ENCODE data around the gene RPS6KL1.

Gene RPS6KL1

DNA sequence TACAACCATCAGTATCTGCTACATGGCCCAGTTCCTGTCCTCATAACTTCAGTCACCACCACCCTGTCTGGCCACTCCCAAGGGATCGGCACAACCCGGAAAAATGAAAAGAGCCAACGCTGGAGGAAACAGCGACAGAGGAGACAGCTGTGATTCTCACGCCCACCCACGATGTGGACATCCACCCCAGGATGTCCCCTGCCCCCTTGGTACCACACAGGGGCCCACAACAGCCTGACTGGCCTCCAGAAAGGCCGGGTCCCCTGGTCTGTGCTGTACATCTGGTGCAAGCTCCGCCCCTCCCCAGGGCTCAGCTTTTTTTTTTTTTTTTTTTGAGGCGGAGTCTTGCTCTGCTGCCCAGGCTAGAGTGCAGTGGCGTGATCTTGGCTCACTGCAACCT, 12.5 kb downstream of the RPS6KL1 start:
- no peak for DNase-seq

DNA sequence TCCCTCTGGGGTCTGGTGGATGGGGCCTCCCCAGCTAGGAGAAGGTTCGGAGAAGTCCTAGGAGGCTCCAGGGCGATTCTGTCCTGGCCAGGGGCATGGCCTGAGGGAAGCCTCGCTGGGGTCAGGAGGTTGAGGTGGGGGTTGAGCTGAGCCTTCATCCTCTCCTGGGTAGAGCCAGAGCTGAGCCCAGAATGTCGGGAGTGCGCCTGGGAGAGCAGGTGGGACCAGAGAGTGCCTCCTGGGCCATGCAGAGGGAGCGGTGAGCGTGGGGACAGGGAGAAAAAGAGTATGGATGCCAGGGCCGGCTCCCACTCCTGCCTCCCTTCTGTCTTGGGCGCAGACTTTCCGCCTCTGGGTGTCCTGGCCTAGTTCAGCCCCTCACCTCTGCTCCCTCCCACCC, 13.1 kb downstream of the RPS6KL1 start:
- no peak for DNase-seq

DNA sequence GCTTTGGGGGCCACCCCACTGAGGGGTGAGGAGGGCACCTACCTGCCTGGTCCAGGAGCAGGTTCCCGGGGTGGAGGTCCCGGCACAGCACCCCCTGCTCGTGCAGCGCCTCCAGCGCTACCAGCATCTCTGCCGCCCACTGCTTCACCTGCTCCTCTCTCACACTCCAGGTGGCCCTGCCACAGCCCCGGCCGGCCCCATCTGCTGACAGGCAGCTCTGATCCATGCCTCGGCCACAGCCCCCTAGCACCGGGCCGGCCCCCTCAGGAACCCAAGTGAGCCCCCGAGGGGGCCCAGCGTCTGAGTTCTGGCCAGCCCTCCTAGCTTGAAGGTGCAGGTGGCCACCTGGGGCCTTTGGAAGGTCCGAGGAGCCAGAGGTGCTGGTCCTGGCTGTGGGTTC, 13.6 kb downstream of the RPS6KL1 start:
- no peak for DNase-seq

DNA sequence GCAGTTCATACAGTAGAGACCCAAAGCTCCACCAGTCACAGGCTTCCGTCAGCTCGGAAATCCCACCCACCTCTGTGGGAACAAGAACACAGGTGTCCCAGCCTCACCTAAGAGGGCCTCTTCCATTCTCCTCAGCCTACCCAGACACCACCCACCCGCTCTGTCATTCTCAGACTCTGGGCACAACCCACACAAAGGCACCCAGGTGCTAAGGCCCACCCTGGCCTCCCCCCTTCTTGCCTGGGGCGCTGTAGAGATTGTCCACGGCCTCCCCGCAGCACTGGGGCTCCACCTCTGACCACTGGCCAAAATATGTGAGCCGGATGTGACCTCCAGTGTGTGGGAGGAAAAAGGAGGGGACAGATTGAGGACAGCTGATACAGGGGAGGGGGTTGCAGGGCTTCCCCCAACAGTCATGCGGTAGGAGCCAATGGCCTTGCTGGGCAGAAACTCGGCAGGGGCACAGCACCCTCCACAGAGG, 14.2 kb downstream of the RPS6KL1 start:
- no peak for DNase-seq

DNA sequence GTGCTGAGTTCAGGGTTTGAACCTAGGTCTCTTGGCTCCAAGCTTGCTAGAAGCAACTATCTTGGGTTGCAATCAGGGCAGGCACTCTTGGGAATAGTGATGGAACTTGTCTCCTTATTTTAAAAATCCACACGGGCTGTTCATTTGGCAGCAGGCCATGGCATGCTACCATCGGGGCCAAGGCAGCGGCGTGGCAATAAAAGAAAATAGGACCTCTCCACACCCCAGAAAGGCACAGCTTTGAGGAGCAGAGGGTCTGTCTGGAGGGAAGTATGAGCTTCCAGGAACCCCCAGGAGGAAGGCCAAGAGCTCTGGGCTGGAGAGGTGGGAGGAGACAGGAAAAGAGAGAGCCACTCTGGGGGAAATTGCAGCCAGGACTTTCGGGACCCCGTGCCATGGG, 15.3 kb downstream of the RPS6KL1 start:
- DNase-seq, result no peak

DNA sequence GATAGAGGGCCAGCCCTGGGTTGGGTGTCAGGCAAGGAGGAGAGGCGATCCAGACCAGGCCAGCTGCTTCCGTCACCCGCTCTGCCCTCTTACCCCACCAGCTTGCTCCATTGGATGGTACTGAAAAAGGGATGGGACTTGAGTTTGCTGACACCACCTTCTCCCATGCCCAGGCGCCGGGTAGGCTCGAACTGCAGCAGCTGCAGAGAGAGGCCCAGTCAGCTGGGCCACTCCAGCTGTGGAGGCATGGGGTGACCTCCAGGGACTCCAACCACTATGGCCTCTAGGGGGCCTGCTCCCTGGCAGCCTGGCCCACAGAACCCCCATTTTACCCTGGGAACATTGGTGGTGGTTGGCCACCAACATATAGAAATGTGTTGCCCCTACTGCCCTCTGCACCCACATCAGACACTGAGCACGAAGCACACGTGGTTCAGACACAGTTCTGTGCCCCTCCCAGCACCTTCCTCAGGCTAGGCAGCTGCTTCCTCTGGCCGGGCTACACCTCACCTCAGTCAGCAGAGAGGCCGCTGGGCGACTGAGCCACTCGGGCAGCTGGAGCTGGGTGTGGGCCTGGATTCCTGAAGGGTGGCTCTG, 16.0 kb downstream of the RPS6KL1 start:
- DNase-seq, result no peak

DNA sequence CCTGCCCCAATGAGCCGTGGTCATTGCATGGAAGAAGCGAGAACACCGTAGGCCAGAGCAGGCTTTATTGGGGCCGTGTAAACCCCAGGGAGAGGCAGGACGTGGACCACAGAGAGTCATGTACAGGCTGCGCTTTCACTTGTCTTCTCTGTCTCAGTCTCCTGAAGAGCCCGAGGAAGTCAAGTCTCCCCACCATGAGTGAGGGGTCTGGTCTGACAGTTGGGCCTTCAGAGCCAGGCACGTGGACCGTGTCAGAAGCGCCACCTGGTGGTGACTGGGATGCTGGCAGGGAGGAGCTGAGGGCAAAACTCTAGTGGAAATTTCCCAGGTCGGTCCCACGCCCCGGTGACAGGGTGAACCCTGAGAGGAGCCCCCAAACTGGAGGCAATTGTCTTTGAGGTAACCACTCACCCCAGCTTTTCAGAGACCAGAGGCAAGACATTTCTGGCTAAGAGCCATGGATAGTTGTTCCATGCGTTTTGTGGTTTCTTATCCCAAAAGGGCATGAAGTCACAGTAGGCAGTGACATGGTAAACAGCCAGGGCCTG, 17.4 kb downstream of the RPS6KL1 start:
- no peak for DNase-seq

DNA sequence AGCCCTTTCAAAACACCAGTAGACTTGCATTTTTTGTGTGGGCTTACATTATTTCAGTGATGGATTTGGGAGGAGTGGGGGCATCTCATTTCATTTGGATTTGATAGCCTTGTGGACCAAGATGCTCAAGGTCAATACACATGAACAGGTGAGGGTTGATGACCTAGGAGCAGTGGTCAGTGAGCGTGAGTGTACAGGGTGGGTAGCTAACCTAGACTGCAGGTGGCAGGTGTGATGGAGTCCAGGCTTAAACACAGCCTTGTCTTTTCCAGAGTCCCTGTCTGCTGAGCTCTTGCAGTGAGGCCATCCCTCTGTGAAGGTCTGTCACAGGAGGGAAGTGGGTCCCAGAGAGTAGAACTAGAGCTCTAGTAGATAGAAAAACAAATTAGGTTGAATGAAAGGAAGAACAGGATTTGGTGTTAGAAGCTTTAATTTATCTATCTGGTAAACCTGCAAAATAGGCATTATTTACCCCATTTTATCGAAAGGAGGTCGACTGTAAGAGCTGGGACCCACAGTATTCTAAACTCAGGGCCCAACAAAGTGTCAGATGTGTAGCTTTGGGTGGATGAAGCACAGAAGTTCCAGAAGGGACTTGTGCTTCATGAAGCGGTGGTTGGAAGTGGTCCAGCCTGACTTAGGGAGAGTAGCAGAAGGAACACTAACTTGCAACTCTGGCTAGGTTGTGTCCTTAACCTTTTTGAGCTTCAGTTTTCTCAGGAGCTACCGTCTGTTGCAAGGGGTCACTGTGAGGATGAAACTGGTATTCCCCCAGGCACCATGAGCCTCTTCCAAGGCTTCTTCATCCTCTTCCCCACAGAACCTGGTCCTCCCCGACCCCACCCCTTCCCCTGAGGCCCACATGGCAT, 18.2 kb downstream of the RPS6KL1 start:
- DNase-seq, result no peak

DNA sequence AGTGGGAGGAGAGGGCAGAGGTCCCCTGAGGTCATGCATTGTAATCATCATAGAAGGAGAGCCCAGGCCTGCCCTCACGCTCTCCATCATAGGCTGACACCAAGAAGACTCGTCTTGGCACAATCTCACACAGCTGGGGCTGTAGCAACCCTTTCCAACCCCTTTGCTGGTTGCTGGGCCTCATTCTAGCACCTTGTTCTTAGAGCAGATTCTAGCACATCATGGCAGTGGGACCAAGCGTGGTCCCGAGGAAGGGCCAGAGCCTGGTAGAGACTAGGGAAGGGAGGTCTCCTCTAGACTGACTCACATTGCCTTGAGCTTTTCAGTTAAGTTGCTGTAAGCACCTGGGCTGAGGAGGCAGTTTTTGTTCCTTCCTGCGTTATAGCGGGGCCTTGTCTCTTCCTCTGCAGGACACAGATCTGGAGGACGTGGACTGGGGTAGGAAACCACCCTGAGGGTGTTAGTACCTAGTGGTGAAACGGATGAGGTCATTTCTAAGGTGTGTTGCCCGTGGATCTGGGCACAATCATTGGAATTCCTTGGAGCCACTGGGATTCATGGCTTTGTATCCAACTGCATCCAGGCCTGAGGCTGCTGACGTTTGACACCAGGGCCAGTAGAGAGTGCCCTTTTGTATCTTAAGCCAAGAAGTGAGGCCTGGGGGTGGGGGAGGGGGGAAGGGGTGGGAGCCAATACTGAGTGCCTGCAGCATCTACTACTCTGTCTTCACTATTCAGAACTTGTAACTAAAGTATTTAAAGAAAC, 19.9 kb downstream of the RPS6KL1 start:
- no peak for DNase-seq

DNA sequence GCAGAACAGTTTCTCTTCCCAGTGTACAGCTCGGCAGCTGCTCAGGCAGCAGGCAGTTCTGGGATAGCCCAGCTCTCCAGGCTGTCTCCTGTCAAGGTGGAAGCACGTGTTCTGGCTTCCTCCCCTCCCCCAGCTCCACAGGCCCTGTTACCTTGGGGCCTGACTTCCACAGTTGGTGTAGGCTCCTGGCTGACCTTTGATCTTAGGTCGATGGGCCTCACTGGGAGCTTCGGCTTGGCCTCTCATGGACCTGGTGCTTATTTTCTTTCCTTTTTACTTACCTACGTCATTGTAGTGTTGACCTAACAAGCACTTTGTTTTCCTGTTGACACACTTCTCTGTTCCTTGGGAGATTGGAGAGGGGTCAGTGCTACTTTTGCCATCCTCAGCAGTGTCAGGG, 24.4 kb downstream of the RPS6KL1 start:
- no peak for DNase-seq

DNA sequence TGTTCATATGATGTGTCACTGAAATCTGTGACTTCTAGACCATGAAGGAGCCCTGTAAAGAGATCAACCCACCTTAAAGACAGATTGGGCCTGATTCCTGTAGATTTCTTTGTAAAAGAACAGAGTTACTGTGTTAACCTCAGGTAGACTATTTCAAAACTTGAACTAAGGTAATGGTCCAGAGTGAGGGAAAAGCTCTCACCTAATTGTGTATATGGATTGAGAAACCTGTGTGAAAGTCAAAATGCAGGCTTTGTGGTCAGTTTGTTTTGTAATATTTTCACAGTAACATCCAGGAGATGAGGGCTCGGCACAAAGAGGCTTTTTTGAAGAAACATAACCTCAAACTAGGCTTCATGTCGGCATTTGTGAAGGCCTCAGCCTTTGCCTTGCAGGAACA, 25.0 kb downstream of the RPS6KL1 start:
- DNase-seq, result no peak

DNA sequence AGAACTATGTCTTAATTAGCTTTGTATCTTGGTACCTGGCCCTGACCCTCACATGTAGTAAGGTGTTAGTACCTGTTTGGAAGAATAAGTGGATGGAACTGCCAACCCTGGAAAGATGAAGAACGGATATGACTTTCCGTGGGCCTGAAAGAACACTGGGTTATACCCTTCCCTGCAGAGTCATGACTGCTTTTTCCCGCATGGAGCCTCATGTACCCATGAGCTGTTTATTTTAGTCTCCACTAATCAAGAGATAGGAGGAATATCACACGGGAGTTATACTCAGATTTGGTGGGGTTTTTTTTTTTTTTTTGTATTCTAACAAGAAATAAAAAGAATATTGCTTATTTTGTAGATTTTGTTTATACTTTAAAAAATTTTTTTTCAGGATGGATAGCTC, 25.4 kb downstream of the RPS6KL1 start:
- DNase-seq, result no peak

DNA sequence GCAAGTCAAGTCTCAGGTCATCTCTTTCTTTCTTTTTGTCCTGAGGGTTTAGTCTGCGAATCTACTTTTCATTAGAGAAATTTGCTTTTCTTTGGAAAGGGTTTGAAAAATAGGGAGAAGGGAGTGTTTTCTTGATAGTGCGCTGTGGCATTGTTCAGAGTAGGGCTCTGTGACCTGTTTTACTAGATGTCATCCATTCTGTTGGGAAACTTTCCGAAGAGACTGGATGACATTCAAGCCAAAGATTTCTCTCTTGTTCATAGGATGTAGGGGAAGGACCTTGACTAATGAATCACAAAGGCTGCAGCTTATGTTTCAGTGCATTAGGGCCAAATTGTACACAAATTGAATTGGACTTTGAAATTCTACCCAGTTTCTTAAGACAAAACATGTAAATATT, 26.7 kb downstream of the RPS6KL1 start:
- no peak for DNase-seq

DNA sequence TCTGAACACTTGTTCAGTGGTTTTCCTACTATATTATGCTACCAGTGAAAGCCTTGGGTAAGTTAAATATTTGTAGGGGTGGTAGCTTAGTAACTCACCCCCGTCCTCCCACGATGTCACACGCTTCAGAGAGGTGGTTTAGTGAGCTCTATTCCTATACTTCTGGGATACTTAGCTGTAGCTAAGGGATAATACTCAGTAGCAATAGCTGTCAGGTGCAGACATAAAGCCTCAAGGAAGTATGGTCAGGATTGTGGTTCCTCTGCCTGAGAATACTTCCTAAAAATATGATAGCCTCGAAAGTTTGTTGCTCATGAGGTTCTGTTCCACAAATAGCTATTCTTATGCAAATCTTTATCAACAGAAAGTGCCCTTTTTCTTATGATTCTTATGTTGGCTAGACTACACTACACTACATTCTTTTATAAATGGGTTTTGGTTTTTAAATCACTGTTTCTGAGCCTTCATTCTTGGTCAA, 29.4 kb downstream of the RPS6KL1 start:
- DNase-seq, result no peak

DNA sequence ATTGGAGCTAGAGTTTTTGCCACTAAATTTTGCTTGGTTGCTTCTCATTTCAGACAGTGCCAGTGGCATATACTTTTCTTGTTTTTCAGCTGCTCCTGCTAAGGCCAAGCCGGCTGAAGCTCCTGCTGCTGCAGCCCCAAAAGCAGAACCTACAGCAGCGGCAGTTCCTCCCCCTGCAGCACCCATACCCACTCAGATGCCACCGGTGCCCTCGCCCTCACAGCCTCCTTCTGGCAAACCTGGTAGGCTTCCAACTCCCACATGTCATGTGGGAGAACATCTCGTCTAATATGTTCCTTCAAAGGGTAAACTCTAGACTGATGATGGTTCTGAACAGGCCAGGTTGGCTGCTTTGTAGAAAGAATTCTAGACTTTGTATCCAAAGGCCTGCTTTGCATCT, 30.3 kb downstream of the RPS6KL1 start:
- no peak for DNase-seq

DNA sequence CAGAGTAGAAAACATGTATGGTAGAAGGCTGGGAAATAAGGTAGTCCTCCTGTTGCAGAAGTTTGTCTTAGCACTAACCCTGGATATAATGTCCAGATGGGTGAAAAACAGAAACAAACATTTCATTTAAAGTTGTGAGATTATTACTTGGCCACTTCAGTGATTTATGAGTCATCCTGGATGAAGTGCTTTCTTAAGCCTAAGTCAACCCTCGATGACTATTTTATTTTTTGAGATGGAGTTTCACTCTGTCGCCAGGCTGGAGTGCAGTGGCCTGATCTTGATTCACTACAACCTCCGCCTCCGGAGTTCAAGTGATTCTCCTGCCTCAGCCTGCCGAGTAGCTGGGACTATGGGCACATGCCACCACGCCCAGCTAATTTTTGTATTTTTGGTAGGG, 31.2 kb downstream of the RPS6KL1 start:
- DNase-seq, result no peak

DNA sequence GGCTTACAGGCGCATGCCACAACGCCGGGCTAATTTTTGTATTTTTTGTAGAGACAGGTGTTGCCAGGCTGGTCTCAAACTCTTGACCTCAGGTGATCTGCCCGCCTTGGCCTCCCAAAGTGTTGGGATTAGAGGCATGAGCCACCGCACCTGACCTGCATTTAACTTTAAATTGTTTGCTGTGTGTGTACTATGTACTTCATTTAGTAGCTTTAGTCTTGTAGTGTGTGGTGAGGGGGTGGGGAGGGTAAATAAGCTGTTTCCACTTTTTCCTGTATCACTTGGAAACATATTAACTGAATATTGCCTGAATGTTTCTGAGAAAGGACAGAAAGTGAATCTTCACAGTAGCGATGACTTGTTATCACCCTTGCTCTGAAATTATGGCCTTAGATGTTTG, 32.8 kb downstream of the RPS6KL1 start:
- DNase-seq, result no peak

DNA sequence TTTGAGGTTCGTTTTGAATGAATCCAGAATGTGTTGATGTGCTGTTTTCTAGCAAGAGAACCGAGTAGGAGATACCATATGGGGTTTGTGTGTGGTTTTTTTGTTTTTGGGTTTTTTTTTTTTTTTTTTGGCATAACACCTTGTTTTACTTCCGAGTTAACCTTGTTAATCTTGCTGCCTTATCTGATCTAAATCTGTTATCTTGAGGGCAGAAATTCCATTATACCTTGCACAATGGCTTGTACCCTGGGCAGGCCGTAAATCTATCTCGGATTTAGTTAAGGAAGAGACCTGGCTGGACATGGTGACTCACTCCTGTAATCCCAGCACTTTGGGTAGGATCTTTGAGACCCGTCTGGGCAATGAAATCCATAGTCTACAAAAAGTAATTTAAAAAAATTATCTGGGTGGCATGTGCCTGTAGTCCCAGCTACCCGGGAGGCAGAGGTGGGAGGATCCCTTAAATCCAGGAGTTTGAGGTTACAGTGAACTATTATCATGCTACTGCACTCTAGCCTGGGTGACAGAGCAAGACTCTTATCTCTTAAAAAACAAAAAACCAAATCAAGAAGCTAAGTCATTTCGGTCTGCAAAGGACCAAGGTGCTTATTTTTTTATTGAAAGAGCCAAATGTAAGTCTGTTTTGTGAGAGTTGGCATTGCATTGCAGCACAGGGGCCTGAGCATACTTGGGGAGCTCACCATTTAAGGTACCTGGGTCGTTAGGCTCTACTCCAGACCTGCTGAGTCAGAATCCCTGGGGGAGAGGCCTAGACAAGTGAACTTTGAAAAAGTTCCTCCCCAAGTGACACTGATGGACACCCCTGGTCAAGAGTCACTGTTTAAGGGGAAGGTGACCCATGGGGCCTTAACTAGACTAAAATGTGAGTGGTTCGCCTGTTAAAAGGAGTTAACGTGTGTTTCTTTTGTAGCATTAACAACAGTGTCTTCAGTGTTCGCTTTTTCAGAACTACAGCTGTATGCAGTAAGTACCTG, 34.6 kb downstream of the RPS6KL1 start:
- DNase-seq, result no peak

DNA sequence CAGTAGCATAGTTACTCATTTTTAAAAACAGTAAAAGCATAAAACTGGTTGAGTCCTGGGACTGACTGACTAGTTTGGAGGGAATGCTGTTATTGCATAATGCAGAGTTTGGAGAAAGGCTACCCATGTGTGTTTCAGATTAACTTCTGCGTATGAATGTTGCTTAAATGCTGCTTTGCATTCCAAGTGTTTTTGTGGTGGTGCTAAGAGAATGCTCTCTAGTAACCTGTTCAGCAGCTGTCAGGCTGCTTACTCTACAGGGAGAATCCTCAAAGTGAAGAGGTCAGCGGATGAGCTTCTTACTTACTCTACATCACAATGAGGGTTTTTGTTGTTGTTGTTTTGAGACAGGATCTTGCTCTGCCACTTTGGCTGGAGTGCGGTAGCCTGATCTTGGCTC, 37.1 kb downstream of the RPS6KL1 start:
- no peak for DNase-seq

DNA sequence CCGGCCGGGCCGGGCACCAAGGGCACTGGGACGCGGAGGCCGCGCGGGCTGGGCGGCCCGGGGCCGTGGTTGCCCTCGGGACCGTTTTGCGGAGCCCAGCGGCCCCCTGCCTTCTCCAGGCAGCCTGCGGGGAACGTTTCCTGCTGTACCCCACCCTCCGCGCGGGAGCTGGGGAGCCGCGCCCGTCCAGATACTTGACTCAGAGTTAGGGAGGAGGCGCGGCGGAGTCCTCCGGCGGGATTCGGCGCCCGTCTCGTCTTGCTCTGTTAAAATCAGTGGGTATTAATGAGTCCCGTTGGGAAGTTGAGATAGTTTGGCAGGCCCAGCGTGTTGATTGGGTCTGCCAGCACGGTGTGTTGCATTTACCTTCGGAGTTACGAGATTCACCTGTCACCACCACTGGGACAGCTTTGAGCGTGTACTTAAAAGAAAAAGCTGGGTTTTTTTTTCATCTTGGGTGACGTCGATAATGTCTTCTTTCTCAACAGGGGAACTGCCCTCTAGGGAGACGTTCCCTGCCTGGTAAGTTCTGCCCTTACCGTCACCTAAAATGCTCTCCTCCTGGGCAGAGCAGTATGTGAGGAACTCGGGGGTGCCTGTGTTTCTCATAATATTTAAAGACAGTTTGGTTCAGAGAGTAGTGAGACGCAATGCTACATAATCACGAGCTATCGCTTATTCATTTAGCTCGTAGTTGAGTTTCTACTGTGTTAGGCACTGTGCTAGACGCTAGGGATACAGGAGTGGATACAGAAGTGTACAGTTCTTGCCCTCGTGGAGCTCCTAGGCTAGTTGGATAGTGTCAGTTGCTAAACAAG, 40.7 kb downstream of the RPS6KL1 start:
- DNase-seq, result no peak

DNA sequence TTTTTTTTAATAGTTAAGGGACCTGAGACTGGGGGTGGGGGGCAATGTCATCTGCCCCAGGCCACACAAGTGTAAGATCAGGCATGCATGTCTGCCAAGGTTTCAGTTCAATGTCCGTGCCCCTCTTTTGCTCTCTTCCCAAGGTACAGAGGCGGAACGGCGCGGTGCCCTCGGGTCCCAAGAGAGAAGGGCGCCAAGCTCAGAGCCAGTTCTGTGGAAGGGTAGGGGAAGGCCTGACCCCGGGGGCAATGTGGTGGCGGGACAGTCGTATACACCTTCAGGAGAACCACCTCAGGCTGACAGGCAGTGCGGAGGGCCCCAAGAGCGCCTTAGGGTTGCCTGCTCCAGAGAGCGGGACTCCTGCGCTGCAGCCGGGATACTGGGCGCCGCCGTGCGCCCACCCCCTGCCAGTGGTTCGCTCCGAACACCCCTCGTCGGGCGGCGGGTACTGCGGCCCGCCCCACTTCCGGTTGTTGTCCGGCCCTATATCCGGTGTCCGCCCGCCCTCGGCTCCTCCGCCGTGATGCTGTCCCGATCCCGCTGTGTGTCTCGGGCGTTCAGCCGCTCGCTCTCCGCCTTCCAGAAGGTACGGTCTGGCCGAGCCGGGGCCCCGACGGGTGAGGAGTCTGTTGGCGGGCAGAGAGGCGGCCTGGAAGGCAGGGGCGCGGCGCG, 41.5 kb downstream of the RPS6KL1 start, which contains the start of gene DLST:
Gene DLST (plus strand): TSS at position 486 of the 672 bp plus-strand sequence. CDS start 38 bp downstream, at position 524.
- peak; percentile 61 for DNase-seq

All from NCI-H524 treated with DMSO at 0.1 percent for 48 hours (cell line).